T-helper 17 cell (primary cell): ENCODE results near the gene GNA14. TPM values are rescaled to one million over a fixed set of nuclear protein-coding genes. Genes with fewer than 3 reads are reported as not detected.

Experiments
- ATAC-seq: fragments of 150-1000 bp; cut with Tn5 transposase; 2 replicates; pipeline ENCODE4 v1.10.0; 2021; ENCODE audit warnings: mild to moderate bottlenecking, moderate library complexity
- DNase-seq, 3 donors: peaks; one replicate each; pipeline versions ENCODE4 v3.0.0 to v3.0.0-alpha.2; 2020 to 2021
- H3K9me3 ChIP-seq: one replicate; pipeline ENCODE4 v1.7.0; 2013; ENCODE audit warnings: low read length, mild to moderate bottlenecking; ENCODE audit not compliant: control insufficient read depth, poor library complexity, severe bottlenecking
- H3K27ac Mint-ChIP-seq: one replicate; pipeline ENCODE4 v1.8.0; 2022; ENCODE audit warnings: mild to moderate bottlenecking, moderate library complexity, mixed read lengths
- H3K27me3 Mint-ChIP-seq: one replicate; pipeline ENCODE4 v1.8.0; 2022; ENCODE audit warnings: mixed read lengths
- H3K36me3 Mint-ChIP-seq: one replicate; pipeline ENCODE4 v1.8.0; 2022; ENCODE audit warnings: low read depth, mixed read lengths
- H3K4me1 Mint-ChIP-seq: one replicate; pipeline ENCODE4 v1.8.0; 2022; ENCODE audit warnings: mild to moderate bottlenecking, mixed read lengths
- H3K4me3 Mint-ChIP-seq: one replicate; pipeline ENCODE4 v1.8.0; 2022; ENCODE audit warnings: mild to moderate bottlenecking, moderate library complexity, mixed read lengths
- total RNA-seq, 4 donors: library from RNA in 2 of 4; stranded (reverse) in 2 of 4; gene quantifications; one replicate each; pipeline ENCODE4 v1.2.3 and lab custom pipeline; 2022 to 2026

GNA14 gene
- total RNA-seq, 2 donors from 2014 or later: not detected

- no peaks in the 10 kb centered on the region for H3K9me3 ChIP-seq
- no peaks in the 10 kb centered on the region for H3K36me3 Mint-ChIP-seq
- no peak overlapping the region for H3K4me3 Mint-ChIP-seq
- DNase-seq (no peak), ATAC-seq (no peak)
- peaks cover 2% of the 10 kb centered on the region for H3K4me1 Mint-ChIP-seq
- H3K27me3 Mint-ChIP-seq: peaks cover 18% of the 10 kb centered on the region
- H3K27ac Mint-ChIP-seq: no peak overlapping the region
Observed at GRCh38 chr9:77532607-77533006, 115.5 kb downstream of the GNA14 start.

GRCh38 chr9:77531400-77531799 is 116.7 kb downstream of the GNA14 start:
- no peaks in the 10 kb centered on the region for H3K9me3 ChIP-seq
- Mint-ChIP-seq H3K27ac (no peak overlapping the region), H3K4me3 (no peak overlapping the region), H3K36me3 (no peaks in the 10 kb centered on the region), H3K4me1 (peaks cover 2% of the 10 kb centered on the region), H3K27me3 (peaks cover 18% of the 10 kb centered on the region)
- DNase-seq (no peak), ATAC-seq (no peak)

- no peak for DNase-seq
- Mint-ChIP-seq H3K27me3 (peaks cover 9% of the 10 kb centered on the region), H3K4me1 (no peaks in the 10 kb centered on the region), H3K27ac (no peak overlapping the region), H3K36me3 (no peaks in the 10 kb centered on the region), H3K4me3 (no peak overlapping the region)
- ATAC-seq: no peak
- H3K9me3 ChIP-seq: no peaks in the 10 kb centered on the region
Observed at GRCh38 chr9:77523891-77524290, 124.2 kb downstream of the GNA14 start.

- Mint-ChIP-seq H3K36me3 (no peaks in the 10 kb centered on the region), H3K4me3 (no peak overlapping the region), H3K4me1 (no peaks in the 10 kb centered on the region), H3K27ac (no peak overlapping the region), H3K27me3 (peaks cover 9% of the 10 kb centered on the region)
- ATAC-seq (no peak), DNase-seq (no peak)
- H3K9me3 ChIP-seq: no peaks in the 10 kb centered on the region
Observed at GRCh38 chr9:77521091-77521490, 127.0 kb downstream of the GNA14 start.

- Mint-ChIP-seq H3K4me1 (peaks cover 9% of the 10 kb centered on the region), H3K4me3 (no peak overlapping the region), H3K27me3 (peaks cover 4% of the 10 kb centered on the region), H3K36me3 (no peaks in the 10 kb centered on the region), H3K27ac (no peak overlapping the region)
- DNase-seq: no peak
- H3K9me3 ChIP-seq: no peaks in the 10 kb centered on the region
- ATAC-seq: no peak
Observed at GRCh38 chr9:77518688-77519087, 129.4 kb downstream of the GNA14 start.

GRCh38 chr9:77516781-77517180 is 131.3 kb downstream of the GNA14 start:
- Mint-ChIP-seq H3K4me3 (no peak overlapping the region), H3K36me3 (no peaks in the 10 kb centered on the region), H3K27ac (no peak overlapping the region), H3K4me1 (peaks cover 9% of the 10 kb centered on the region), H3K27me3 (peaks cover 4% of the 10 kb centered on the region)
- no peaks in the 10 kb centered on the region for H3K9me3 ChIP-seq
- ATAC-seq: no peak
- no peak for DNase-seq

- peak; percentile 54 for ATAC-seq
- H3K4me1 Mint-ChIP-seq: peaks cover 9% of the 10 kb centered on the region
- H3K27ac Mint-ChIP-seq: peak overlapping the region; percentile 51
- DNase-seq: no peak
- H3K9me3 ChIP-seq: no peaks in the 10 kb centered on the region
- H3K4me3 Mint-ChIP-seq: no peak overlapping the region
- H3K27me3 Mint-ChIP-seq: no peaks in the 10 kb centered on the region
- no peaks in the 10 kb centered on the region for H3K36me3 Mint-ChIP-seq
Observed at GRCh38 chr9:77514886-77515711, 133.0 kb downstream of the GNA14 start.

- H3K4me3 Mint-ChIP-seq: no peak overlapping the region
- H3K27ac Mint-ChIP-seq: no peak overlapping the region
- peaks cover 2% of the 10 kb centered on the region for H3K36me3 Mint-ChIP-seq
- no peaks in the 10 kb centered on the region for H3K9me3 ChIP-seq
- ATAC-seq (no peak), DNase-seq (no peak)
- H3K27me3 Mint-ChIP-seq: peaks cover 8% of the 10 kb centered on the region
- peaks cover 9% of the 10 kb centered on the region for H3K4me1 Mint-ChIP-seq
Observed at GRCh38 chr9:77513457-77513856, 134.7 kb downstream of the GNA14 start.

GRCh38 chr9:77512876-77513275 is 135.2 kb downstream of the GNA14 start:
- DNase-seq (no peak), ATAC-seq (no peak)
- peaks cover 9% of the 10 kb centered on the region for H3K4me1 Mint-ChIP-seq
- no peak overlapping the region for H3K27ac Mint-ChIP-seq
- H3K27me3 Mint-ChIP-seq: peaks cover 13% of the 10 kb centered on the region
- no peak overlapping the region for H3K4me3 Mint-ChIP-seq
- peaks cover 6% of the 10 kb centered on the region for H3K36me3 Mint-ChIP-seq
- H3K9me3 ChIP-seq: no peaks in the 10 kb centered on the region

- H3K27ac Mint-ChIP-seq: no peak overlapping the region
- no peak overlapping the region for H3K4me3 Mint-ChIP-seq
- peaks cover 6% of the 10 kb centered on the region for H3K36me3 Mint-ChIP-seq
Observed at GRCh38 chr9:77511525-77511924, 136.6 kb downstream of the GNA14 start.

GRCh38 chr9:77510666-77511065 is 137.5 kb downstream of the GNA14 start:
- H3K9me3 ChIP-seq: no peaks in the 10 kb centered on the region

More at GRCh38 chr9:77511525-77511924, 136.6 kb downstream of the GNA14 start:
- no peaks in the 10 kb centered on the region for H3K9me3 ChIP-seq
- Mint-ChIP-seq H3K4me1 (peaks cover 9% of the 10 kb centered on the region), H3K27me3 (peaks cover 25% of the 10 kb centered on the region)
- ATAC-seq (no peak), DNase-seq (no peak)

GRCh38 chr9:77508396-77508795 is 139.7 kb downstream of the GNA14 start:
- H3K27me3 Mint-ChIP-seq: peaks cover 41% of the 10 kb centered on the region
- ATAC-seq (no peak), DNase-seq (no peak)
- H3K36me3 Mint-ChIP-seq: peaks cover 6% of the 10 kb centered on the region
- H3K9me3 ChIP-seq: no peaks in the 10 kb centered on the region
- no peak overlapping the region for H3K27ac Mint-ChIP-seq
- H3K4me3 Mint-ChIP-seq: no peak overlapping the region
- H3K4me1 Mint-ChIP-seq: no peaks in the 10 kb centered on the region

More at GRCh38 chr9:77510666-77511065, 137.5 kb downstream of the GNA14 start:
- Mint-ChIP-seq H3K27me3 (peaks cover 25% of the 10 kb centered on the region), H3K27ac (no peak overlapping the region), H3K4me3 (no peak overlapping the region), H3K4me1 (peaks cover 9% of the 10 kb centered on the region), H3K36me3 (peaks cover 6% of the 10 kb centered on the region)
- ATAC-seq (no peak), DNase-seq (no peak)

GRCh38 chr9:77507212-77507961 is 140.7 kb downstream of the GNA14 start:
- ATAC-seq (no peak), DNase-seq (no peak)
- Mint-ChIP-seq H3K27ac (no peak overlapping the region), H3K36me3 (peaks cover 9% of the 10 kb centered on the region), H3K27me3 (peaks cover 49% of the 10 kb centered on the region), H3K4me1 (no peaks in the 10 kb centered on the region), H3K4me3 (no peak overlapping the region)
- no peaks in the 10 kb centered on the region for H3K9me3 ChIP-seq
